ENCODE data around the gene ASB1. TPM values are rescaled to one million over a fixed set of nuclear protein-coding genes. Genes with fewer than 3 reads are reported as not detected.

Gene ASB1
- total and polyA plus RNA-seq, 2 of the 13 experiments (the other 11 are each of a cell fraction or from before 2014, with no cell fraction given): 48.6 to 49.2 TPM

- TF ChIP-seq, protein P1, sequence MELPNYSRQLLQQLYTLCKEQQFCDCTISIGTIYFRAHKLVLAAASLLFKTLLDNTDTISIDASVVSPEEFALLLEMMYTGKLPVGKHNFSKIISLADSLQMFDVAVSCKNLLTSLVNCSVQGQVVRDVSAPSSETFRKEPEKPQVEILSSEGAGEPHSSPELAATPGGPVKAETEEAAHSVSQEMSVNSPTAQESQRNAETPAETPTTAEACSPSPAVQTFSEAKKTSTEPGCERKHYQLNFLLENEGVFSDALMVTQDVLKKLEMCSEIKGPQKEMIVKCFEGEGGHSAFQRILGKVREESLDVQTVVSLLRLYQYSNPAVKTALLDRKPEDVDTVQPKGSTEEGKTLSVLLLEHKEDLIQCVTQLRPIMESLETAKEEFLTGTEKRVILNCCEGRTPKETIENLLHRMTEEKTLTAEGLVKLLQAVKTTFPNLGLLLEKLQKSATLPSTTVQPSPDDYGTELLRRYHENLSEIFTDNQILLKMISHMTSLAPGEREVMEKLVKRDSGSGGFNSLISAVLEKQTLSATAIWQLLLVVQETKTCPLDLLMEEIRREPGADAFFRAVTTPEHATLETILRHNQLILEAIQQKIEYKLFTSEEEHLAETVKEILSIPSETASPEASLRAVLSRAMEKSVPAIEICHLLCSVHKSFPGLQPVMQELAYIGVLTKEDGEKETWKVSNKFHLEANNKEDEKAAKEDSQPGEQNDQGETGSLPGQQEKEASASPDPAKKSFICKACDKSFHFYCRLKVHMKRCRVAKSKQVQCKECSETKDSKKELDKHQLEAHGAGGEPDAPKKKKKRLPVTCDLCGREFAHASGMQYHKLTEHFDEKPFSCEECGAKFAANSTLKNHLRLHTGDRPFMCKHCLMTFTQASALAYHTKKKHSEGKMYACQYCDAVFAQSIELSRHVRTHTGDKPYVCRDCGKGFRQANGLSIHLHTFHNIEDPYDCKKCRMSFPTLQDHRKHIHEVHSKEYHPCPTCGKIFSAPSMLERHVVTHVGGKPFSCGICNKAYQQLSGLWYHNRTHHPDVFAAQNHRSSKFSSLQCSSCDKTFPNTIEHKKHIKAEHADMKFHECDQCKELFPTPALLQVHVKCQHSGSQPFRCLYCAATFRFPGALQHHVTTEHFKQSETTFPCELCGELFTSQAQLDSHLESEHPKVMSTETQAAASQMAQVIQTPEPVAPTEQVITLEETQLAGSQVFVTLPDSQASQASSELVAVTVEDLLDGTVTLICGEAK (IDR thresholded peaks at IDR 0.05): no peak
- TF ChIP-seq, protein P1 (CRISPR knock-in tag; IDR thresholded peaks at IDR 0.05): 0 out of 2 replicates have a peak, but pooled peaks have one; percentile 24
- no peak for TF ChIP-seq HNF4A (CRISPR knock-in tag; IDR thresholded peaks at IDR 0.05)
- TF ChIP-seq, protein P2, sequence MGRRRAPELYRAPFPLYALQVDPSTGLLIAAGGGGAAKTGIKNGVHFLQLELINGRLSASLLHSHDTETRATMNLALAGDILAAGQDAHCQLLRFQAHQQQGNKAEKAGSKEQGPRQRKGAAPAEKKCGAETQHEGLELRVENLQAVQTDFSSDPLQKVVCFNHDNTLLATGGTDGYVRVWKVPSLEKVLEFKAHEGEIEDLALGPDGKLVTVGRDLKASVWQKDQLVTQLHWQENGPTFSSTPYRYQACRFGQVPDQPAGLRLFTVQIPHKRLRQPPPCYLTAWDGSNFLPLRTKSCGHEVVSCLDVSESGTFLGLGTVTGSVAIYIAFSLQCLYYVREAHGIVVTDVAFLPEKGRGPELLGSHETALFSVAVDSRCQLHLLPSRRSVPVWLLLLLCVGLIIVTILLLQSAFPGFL (CRISPR knock-in tag; IDR thresholded peaks at IDR 0.05): no peak
- no peak for TF ChIP-seq SIN3A (IDR thresholded peaks at IDR 0.05; ENCODE audit: borderline replicate concordance, low read depth, low read length)
- TF ChIP-seq ATF5 (CRISPR knock-in tag; IDR thresholded peaks at IDR 0.05; ENCODE audit: low read depth): no peak
- TF ChIP-seq, protein P3, sequence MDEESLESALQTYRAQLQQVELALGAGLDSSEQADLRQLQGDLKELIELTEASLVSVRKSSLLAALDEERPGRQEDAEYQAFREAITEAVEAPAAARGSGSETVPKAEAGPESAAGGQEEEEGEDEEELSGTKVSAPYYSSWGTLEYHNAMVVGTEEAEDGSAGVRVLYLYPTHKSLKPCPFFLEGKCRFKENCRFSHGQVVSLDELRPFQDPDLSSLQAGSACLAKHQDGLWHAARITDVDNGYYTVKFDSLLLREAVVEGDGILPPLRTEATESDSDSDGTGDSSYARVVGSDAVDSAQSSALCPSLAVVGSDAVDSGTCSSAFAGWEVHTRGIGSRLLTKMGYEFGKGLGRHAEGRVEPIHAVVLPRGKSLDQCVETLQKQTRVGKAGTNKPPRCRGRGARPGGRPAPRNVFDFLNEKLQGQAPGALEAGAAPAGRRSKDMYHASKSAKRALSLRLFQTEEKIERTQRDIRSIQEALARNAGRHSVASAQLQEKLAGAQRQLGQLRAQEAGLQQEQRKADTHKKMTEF (CRISPR knock-in tag; IDR thresholded peaks at IDR 0.05): no peak
- TF ChIP-seq BRD4 (CRISPR knock-in tag; IDR thresholded peaks at IDR 0.05): no peak
- no peak for TF ChIP-seq ATF7 (IDR thresholded peaks at IDR 0.05)
- TF ChIP-seq ATF7 (CRISPR knock-in tag; IDR thresholded peaks at IDR 0.05): no peak
- no peak for TF ChIP-seq NR2F2 (IDR thresholded peaks at IDR 0.05; ENCODE audit: borderline replicate concordance, low read depth)
- TF ChIP-seq MIER2 (CRISPR knock-in tag; IDR thresholded peaks at IDR 0.05): no peak
- TF ChIP-seq ZHX1 (CRISPR knock-in tag; IDR thresholded peaks at IDR 0.05; ENCODE audit: low read depth): no peak
- TF ChIP-seq ZNF777 (CRISPR knock-in tag; IDR thresholded peaks at IDR 0.05): no peak
- TF ChIP-seq SSRP1 (CRISPR knock-in tag; IDR thresholded peaks at IDR 0.05): no peak
Measured at GRCh38 chr2:238404406-238405216, 22.1 kb upstream of the ASB1 start (continued).

All from HepG2 (cell line).